HepG2 (cell line): Measurements from ENCODE around the gene HSD3B7. TPM values are rescaled to one million over a fixed set of nuclear protein-coding genes. Genes with fewer than 3 reads are reported as not detected.

Experiments
- ARID2 ChIP-seq: sonication (generic); formaldehyde crosslinking; IDR thresholded peaks from 2 replicates; pipeline ENCODE4 v1.8.1; 2022; ENCODE audit warnings: mild to moderate bottlenecking, missing genetic modification reagents, borderline replicate concordance
- HDAC2 ChIP-seq: sonication (generic); formaldehyde crosslinking; IDR thresholded peaks from 2 replicates; pipeline ENCODE4 v1.4.0; 2020; ENCODE audit warnings: missing genetic modification reagents
- HMGA1 ChIP-seq: sonication (generic); formaldehyde crosslinking; conservative IDR thresholded peaks from 2 replicates; pipeline ENCODE4 v1.4.0; 2020; ENCODE audit warnings: missing genetic modification reagents
- HNRNPUL1 ChIP-seq: fragments of 200-400 bp; formaldehyde crosslinking; IDR thresholded peaks from 2 replicates; pipeline ENCODE4 v1.6.1; 2017; ENCODE audit warnings: low read depth, mild to moderate bottlenecking, low read length, moderate library complexity
- LCORL ChIP-seq, 2 experiments: fragments of 450-650 bp in 1 of 2; sonication (generic) in 1 of 2; formaldehyde crosslinking in 1 of 2; IDR thresholded peaks; 2 replicates each; pipeline versions ENCODE4 v1.5.0 to v1.6.1; 2017 to 2020; ENCODE audit warnings: antibody characterized with exemption in 1 of 2, missing genetic modification reagents in 1 of 2
- MATR3 ChIP-seq: sonication (generic); formaldehyde crosslinking; IDR thresholded peaks from 2 replicates; pipeline ENCODE4 v1.4.0; 2020; ENCODE audit warnings: missing genetic modification reagents
- MTA3 ChIP-seq: sonication (generic); formaldehyde crosslinking; IDR thresholded peaks from 2 replicates; pipeline ENCODE4 v1.4.0; 2020; ENCODE audit warnings: missing genetic modification reagents
- SMC3 ChIP-seq: IDR thresholded peaks from 2 replicates; pipeline ENCODE4 v1.6.1; 2011; ENCODE audit warnings: low read length, improper control_type of control experiment
- ZMYM4 ChIP-seq: sonication (generic); formaldehyde crosslinking; IDR thresholded peaks from 2 replicates; pipeline ENCODE4 v1.8.1; 2023; ENCODE audit warnings: mild to moderate bottlenecking, missing genetic modification reagents
- ZNF143 ChIP-seq: sonication (generic); formaldehyde crosslinking; IDR thresholded peaks from 2 replicates; pipeline ENCODE4 v1.4.0; 2020; ENCODE audit warnings: missing genetic modification reagents
- ZNF383 ChIP-seq: sonication (generic); formaldehyde crosslinking; IDR thresholded peaks from 2 replicates; pipeline ENCODE4 v1.4.0; 2020; ENCODE audit warnings: missing genetic modification reagents, mild to moderate bottlenecking, borderline replicate concordance
- ZNF724P ChIP-seq: sonication (generic); formaldehyde crosslinking; IDR thresholded peaks from 2 replicates; pipeline ENCODE4 v1.8.0; 2022; ENCODE audit warnings: missing genetic modification reagents, borderline replicate concordance
- ZNF879 ChIP-seq: sonication (generic); formaldehyde crosslinking; IDR thresholded peaks from 2 replicates; pipeline ENCODE4 v1.8.1; 2023; ENCODE audit warnings: missing genetic modification reagents
- polyA plus RNA-seq, 8 experiments: library from polyadenylated mRNA; depleted of rRNA in 3 of 8; stranded (reverse) in 7 of 8; unstranded in 1 of 8; fragments of >200 nt; fragmentation: Illumina TruSeq in 4 of 8; extraction: Trizol in 4 of 8; gene quantifications; 2 replicates each; pipeline versions ENCODE4 v1.2.1 to v1.2.3, GENCODE V29; 2011 to 2016; ENCODE audit warnings: low read depth in 4 of 8, missing spikeins in 1 of 8, mixed read lengths in 1 of 8; ENCODE audit not compliant: insufficient read depth in 1 of 8
- total RNA-seq, 5 experiments: library from RNA; depleted of rRNA; stranded (reverse); fragments of >200 nt; fragmentation: Illumina TruSeq; extraction: Trizol; gene quantifications; 2 replicates each; pipeline ENCODE4 v1.2.3, GENCODE V29; 2016; ENCODE audit warnings: low read depth in 1 of 5
- TF ChIP-seq, protein P1 (sequence below): sonication (generic); formaldehyde crosslinking; IDR thresholded peaks from 2 replicates; pipeline ENCODE4 v1.9.0; 2021; ENCODE audit warnings: mild to moderate bottlenecking, missing genetic modification reagents
- TF ChIP-seq, protein P2 (sequence below): sonication (generic); formaldehyde crosslinking; IDR thresholded peaks from 2 replicates; pipeline ENCODE4 v1.4.0; 2020; ENCODE audit warnings: mild to moderate bottlenecking, missing genetic modification reagents

HSD3B7 gene
- total and polyA plus RNA-seq, 2 of the 13 experiments (the other 11 are each of a cell fraction or from before 2014, with no cell fraction given), result 32.9 to 69.7 TPM

DNA sequence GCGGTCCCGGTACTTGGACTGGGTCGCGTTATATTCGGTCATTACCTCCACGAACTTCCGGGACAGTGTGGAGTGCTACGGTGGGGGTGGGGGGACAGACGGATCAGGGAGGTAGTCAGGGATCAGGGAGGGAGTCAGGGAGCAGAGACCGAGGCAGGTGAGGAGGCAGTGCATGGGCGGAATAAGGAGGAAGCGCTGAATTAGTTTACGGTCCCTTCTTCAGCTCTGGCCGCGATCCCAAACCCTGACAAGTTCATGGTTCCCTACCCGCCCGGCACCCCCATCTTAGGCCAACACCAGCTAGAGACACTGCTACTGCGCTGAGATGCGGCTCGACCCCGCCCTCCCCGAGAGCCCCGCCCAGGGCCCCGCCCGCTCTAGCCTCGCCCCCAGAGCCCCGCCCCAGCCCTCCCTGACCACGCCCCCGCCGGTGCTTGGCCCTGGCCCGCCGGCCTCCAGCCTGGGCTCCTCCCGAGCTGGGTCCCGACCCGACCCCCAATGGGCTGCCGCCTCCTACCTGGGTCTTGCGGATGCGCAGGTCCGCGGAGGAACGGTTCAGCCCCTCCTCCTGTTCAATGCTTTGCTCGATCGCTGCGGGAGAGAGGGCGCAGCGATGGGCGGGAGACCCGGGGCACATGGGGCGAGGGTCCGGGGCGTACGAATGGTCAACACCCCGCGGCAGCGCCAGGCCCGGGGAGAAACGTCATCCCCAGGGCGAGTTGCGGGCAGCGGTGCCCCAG is 12.1 kb downstream of the HSD3B7 start (continued):
- TF ChIP-seq, protein P1, sequence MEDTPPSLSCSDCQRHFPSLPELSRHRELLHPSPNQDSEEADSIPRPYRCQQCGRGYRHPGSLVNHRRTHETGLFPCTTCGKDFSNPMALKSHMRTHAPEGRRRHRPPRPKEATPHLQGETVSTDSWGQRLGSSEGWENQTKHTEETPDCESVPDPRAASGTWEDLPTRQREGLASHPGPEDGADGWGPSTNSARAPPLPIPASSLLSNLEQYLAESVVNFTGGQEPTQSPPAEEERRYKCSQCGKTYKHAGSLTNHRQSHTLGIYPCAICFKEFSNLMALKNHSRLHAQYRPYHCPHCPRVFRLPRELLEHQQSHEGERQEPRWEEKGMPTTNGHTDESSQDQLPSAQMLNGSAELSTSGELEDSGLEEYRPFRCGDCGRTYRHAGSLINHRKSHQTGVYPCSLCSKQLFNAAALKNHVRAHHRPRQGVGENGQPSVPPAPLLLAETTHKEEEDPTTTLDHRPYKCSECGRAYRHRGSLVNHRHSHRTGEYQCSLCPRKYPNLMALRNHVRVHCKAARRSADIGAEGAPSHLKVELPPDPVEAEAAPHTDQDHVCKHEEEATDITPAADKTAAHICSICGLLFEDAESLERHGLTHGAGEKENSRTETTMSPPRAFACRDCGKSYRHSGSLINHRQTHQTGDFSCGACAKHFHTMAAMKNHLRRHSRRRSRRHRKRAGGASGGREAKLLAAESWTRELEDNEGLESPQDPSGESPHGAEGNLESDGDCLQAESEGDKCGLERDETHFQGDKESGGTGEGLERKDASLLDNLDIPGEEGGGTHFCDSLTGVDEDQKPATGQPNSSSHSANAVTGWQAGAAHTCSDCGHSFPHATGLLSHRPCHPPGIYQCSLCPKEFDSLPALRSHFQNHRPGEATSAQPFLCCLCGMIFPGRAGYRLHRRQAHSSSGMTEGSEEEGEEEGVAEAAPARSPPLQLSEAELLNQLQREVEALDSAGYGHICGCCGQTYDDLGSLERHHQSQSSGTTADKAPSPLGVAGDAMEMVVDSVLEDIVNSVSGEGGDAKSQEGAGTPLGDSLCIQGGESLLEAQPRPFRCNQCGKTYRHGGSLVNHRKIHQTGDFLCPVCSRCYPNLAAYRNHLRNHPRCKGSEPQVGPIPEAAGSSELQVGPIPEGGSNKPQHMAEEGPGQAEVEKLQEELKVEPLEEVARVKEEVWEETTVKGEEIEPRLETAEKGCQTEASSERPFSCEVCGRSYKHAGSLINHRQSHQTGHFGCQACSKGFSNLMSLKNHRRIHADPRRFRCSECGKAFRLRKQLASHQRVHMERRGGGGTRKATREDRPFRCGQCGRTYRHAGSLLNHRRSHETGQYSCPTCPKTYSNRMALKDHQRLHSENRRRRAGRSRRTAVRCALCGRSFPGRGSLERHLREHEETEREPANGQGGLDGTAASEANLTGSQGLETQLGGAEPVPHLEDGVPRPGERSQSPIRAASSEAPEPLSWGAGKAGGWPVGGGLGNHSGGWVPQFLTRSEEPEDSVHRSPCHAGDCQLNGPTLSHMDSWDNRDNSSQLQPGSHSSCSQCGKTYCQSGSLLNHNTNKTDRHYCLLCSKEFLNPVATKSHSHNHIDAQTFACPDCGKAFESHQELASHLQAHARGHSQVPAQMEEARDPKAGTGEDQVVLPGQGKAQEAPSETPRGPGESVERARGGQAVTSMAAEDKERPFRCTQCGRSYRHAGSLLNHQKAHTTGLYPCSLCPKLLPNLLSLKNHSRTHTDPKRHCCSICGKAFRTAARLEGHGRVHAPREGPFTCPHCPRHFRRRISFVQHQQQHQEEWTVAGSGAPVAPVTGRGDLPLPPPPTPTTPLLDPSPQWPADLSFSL (CRISPR knock-in tag), result no peak
- TF ChIP-seq ZNF383 (CRISPR knock-in tag), result no peak
- no peak for TF ChIP-seq LCORL (IDR thresholded peaks at IDR 0.05)
- peak; percentile 83; the same call in 1 of the 2 replicates for TF ChIP-seq LCORL (CRISPR knock-in tag; IDR thresholded peaks at IDR 0.05)
- TF ChIP-seq HMGA1, result no peak
- TF ChIP-seq ARID2 (CRISPR knock-in tag), result no peak
- TF ChIP-seq ZNF143 (CRISPR knock-in tag), result no peak
- no peak for TF ChIP-seq SMC3
- no peak for TF ChIP-seq MTA3 (CRISPR knock-in tag)
- peak; percentile 32 for TF ChIP-seq ZMYM4 (CRISPR knock-in tag)
- TF ChIP-seq, protein P2, sequence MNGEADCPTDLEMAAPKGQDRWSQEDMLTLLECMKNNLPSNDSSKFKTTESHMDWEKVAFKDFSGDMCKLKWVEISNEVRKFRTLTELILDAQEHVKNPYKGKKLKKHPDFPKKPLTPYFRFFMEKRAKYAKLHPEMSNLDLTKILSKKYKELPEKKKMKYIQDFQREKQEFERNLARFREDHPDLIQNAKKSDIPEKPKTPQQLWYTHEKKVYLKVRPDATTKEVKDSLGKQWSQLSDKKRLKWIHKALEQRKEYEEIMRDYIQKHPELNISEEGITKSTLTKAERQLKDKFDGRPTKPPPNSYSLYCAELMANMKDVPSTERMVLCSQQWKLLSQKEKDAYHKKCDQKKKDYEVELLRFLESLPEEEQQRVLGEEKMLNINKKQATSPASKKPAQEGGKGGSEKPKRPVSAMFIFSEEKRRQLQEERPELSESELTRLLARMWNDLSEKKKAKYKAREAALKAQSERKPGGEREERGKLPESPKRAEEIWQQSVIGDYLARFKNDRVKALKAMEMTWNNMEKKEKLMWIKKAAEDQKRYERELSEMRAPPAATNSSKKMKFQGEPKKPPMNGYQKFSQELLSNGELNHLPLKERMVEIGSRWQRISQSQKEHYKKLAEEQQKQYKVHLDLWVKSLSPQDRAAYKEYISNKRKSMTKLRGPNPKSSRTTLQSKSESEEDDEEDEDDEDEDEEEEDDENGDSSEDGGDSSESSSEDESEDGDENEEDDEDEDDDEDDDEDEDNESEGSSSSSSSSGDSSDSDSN (CRISPR knock-in tag), result peak; percentile 84
- no peak for TF ChIP-seq MATR3 (CRISPR knock-in tag)
- 0 out of 2 replicates have a peak, but pooled peaks have one; percentile 5 for TF ChIP-seq ZNF724P (CRISPR knock-in tag)
- no peak for TF ChIP-seq ZNF879 (CRISPR knock-in tag)
- no peak for TF ChIP-seq HNRNPUL1
- peak; percentile 64; the same call in 1 of the 2 replicates for TF ChIP-seq HDAC2 (CRISPR knock-in tag)
